Uterus (tissue), 4 donors: ENCODE results near the gene DERL2. TPM values are rescaled to one million over a fixed set of nuclear protein-coding genes. Genes with fewer than 3 reads are reported as not detected.

Experiments
- DNase-seq, 2 donors: peaks; one replicate each; pipeline ENCODE4 v3.0.0-alpha.2; 2019 to 2020
- H3K27ac ChIP-seq, 2 donors: fragments of 200-600 bp; sonication (generic); 1 replicate in 1 of 2; 2 replicates in 1 of 2; pipeline ENCODE4 v1.5.1; 2016 to 2018
- H3K27me3 ChIP-seq, 2 donors: fragments of 200-600 bp; sonication (generic); one replicate each; pipeline ENCODE4 v1.5.1; 2018 to 2019; ENCODE audit warnings: control low read depth in 1 of 2
- H3K36me3 ChIP-seq, 2 donors: fragments of 200-600 bp; sonication (generic); one replicate each; pipeline ENCODE4 v1.5.1; 2019; ENCODE audit warnings: control low read depth in 1 of 2
- H3K4me1 ChIP-seq, 2 donors: fragments of 200-600 bp; sonication (generic); one replicate each; pipeline ENCODE4 v1.5.1; 2018 to 2019; ENCODE audit warnings: control low read depth in 1 of 2
- H3K4me3 ChIP-seq, 2 donors: fragments of 200-600 bp; sonication (generic); 1 replicate in 1 of 2; 2 replicates in 1 of 2; pipeline ENCODE4 v1.5.1; 2018 to 2019; ENCODE audit warnings: mild to moderate bottlenecking in 1 of 2
- H3K9me3 ChIP-seq, 2 donors: fragments of 200-600 bp; sonication (generic); one replicate each; pipeline ENCODE4 v1.5.1; 2019; ENCODE audit warnings: control low read depth in 1 of 2
- CTCF ChIP-seq, 4 experiments: fragments of 200-600 bp in 2 of 4; fragments of 450-650 bp in 2 of 4; sonication (generic) in 2 of 4; IDR thresholded peaks; one replicate each; pipeline ENCODE4 v1.5.1; 2016 to 2019; ENCODE audit warnings: antibody characterized with exemption in 4 of 4, mild to moderate bottlenecking in 2 of 4, moderate library complexity in 1 of 4
- POLR2A ChIP-seq, 2 donors: fragments of 450-650 bp; IDR thresholded peaks; one replicate each; pipeline ENCODE4 v1.6.1; 2016; ENCODE audit warnings: antibody characterized with exemption in 2 of 2, mild to moderate bottlenecking in 1 of 2, moderate library complexity in 1 of 2
- intact Hi-C: fragments of 100-400 bp; cut with DNase I; formaldehyde crosslinking; loops from one replicate; pipeline ENCODE4 v1.15.1; 2023; ENCODE audit warnings: low total_unique reads
- total RNA-seq, 4 donors: library from RNA; depleted of rRNA in 3 of 4; stranded (reverse); fragments of >200 nt in 3 of 4; gene quantifications; one replicate each; pipeline versions ENCODE4 v1.1.0 to v1.2.4, GENCODE V29; 2014 to 2023
- donor health status: DM: yes; HTN: yes; CAD: no.

DERL2 gene
- total RNA-seq, result 10 to 100 TPM; 10.2 to 61.4 (median 47.0) TPM

GRCh38 chr17:5485270-5486205, at the start of gene DERL2:
Gene DERL2 (minus strand): TSS chr17:5486178. CDS start chr17:5486161, 17 bp downstream.
- H3K4me3 ChIP-seq, result peak within 1 kb of the TSS; percentile 62 to 92
- intact Hi-C loops, result no loop called here
- peak within 1 kb of the TSS; percentile 98 to 99 for H3K27ac ChIP-seq
- DNase-seq, result no peak
- H3K36me3 ChIP-seq, result no peaks in the 10 kb centered on the region
- H3K9me3 ChIP-seq, result no peaks in the 10 kb centered on the region
- TF ChIP-seq POLR2A (IDR thresholded peaks at IDR 0.05), result peak in 1 of 2 donors; percentile 8
- TF ChIP-seq CTCF (IDR thresholded peaks at IDR 0.05), result no peak
- no peaks in the 10 kb centered on the region for H3K27me3 ChIP-seq
- H3K4me1 ChIP-seq, result peaks cover 3 to 8% of the 10 kb centered on the region in 2 donors

GRCh38 chr17:5535436-5535835, 49.5 kb upstream of the DERL2 start:
- H3K27ac ChIP-seq, result no peak overlapping the region
- no peaks in the 10 kb centered on the region for H3K27me3 ChIP-seq
- H3K36me3 ChIP-seq, result no peaks in the 10 kb centered on the region
- no peak for DNase-seq
- TF ChIP-seq CTCF (IDR thresholded peaks at IDR 0.05), result no peak
- no peak for TF ChIP-seq POLR2A (IDR thresholded peaks at IDR 0.05)
- no peak overlapping the region for H3K4me3 ChIP-seq
- H3K9me3 ChIP-seq, result no peaks in the 10 kb centered on the region
- no peaks in the 10 kb centered on the region for H3K4me1 ChIP-seq
- intact Hi-C loops, result no loop called here

- H3K27ac ChIP-seq, result no peak overlapping the region
- H3K9me3 ChIP-seq, result no peaks in the 10 kb centered on the region
- H3K27me3 ChIP-seq, result no peaks in the 10 kb centered on the region
- intact Hi-C loops, result no loop called here
- no peaks in the 10 kb centered on the region for H3K4me1 ChIP-seq
- TF ChIP-seq POLR2A (IDR thresholded peaks at IDR 0.05) (no peak), CTCF (IDR thresholded peaks at IDR 0.05) (no peak)
- no peak overlapping the region for H3K4me3 ChIP-seq
- no peaks in the 10 kb centered on the region for H3K36me3 ChIP-seq
- DNase-seq, result no peak
These were observed 47.7 kb upstream of the DERL2 start for GRCh38 chr17:5533486-5534315.

GRCh38 chr17:5532581-5532980, 46.6 kb upstream of the DERL2 start:
- H3K36me3 ChIP-seq, result no peaks in the 10 kb centered on the region

More at GRCh38 chr17:5532581-5532980, 46.6 kb upstream of the DERL2 start:
- no peaks in the 10 kb centered on the region for H3K9me3 ChIP-seq
- no peak overlapping the region for H3K27ac ChIP-seq
- no peak overlapping the region for H3K4me3 ChIP-seq
- TF ChIP-seq POLR2A (IDR thresholded peaks at IDR 0.05) (no peak), CTCF (IDR thresholded peaks at IDR 0.05) (no peak)
- no peaks in the 10 kb centered on the region for H3K27me3 ChIP-seq
- H3K4me1 ChIP-seq, result no peaks in the 10 kb centered on the region
- no peak for DNase-seq
- intact Hi-C loops, result no loop called here
